Duodenal mucosa (tissue), 2 donors: ENCODE measurements around the gene ARFRP1.

Source experiments
- H3K27ac ChIP-seq: one replicate; pipeline ENCODE4 v1.7.0; 2013; ENCODE audit warnings: low read depth, low read length
- H3K27me3 ChIP-seq, 2 donors: one replicate each; pipeline ENCODE4 v1.7.0; 2013; ENCODE audit warnings: low read length in 2 of 2, control low read depth in 1 of 2; ENCODE audit not compliant: insufficient read depth in 2 of 2, control insufficient read depth in 1 of 2
- H3K36me3 ChIP-seq, 2 donors: one replicate each; pipeline ENCODE4 v1.7.0; 2013; ENCODE audit warnings: low read length in 2 of 2, control low read depth in 1 of 2; ENCODE audit not compliant: insufficient read depth in 2 of 2, control insufficient read depth in 1 of 2
- H3K4me1 ChIP-seq, 2 donors: one replicate each; pipeline ENCODE4 v1.7.0; 2013; ENCODE audit warnings: low read length in 2 of 2, control low read depth in 1 of 2; ENCODE audit not compliant: insufficient read depth in 2 of 2, control insufficient read depth in 1 of 2
- H3K4me3 ChIP-seq, 2 donors: one replicate each; pipeline ENCODE4 v1.7.0; 2013; ENCODE audit warnings: low read length in 2 of 2, low read depth in 1 of 2
- H3K9ac ChIP-seq, 2 donors: one replicate each; pipeline ENCODE4 v1.7.0; 2013; ENCODE audit warnings: low read length in 2 of 2, low read depth in 1 of 2
- H3K9me3 ChIP-seq, 2 donors: one replicate each; pipeline ENCODE4 v1.7.0; 2013; ENCODE audit warnings: low read length in 2 of 2, control low read depth in 1 of 2; ENCODE audit not compliant: control insufficient read depth in 1 of 2

The ARFRP1 gene

DNA sequence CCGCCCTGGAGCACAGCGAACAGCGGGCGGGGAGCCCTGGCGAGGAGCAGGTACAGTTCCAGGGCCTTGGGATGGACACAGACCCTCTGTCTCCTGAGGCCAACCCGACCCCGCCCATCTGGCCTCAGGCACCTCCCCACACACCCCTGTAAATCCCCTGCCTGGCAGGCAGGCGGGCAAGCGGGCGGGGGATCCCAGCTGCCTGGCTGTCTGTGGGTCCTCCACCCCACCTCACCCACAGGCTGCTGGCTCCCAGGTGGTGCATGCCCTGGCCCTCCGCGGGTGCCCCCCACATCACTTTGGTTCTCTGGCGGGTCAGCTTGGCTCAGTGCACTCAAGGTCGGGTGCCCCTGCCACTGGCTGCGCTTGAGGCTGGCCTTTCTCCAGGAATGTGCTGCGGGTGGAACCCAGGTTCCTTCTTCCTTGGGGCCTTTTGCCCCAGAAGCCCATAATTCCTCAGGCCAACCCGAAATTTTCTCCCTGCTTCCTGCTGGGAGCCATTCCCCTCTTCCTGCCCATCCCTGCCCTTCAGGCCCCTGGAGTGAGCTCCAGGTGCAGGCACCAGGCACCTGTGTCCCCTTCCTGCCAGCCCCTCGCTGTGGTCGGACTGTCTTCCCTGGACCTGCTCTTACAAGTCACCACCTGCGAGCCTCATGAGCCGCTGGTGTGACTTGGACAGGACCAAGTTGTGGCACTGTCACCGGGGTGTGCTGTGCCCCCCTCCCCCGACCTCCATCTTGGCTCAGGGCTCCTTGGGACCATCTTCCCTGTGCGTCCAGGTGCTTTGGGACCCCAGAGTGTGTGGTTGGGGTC is 16.7 kb downstream of the ARFRP1 start:
- Histone ChIP-seq H3K27me3 (no peaks in the 10 kb centered on the region), H3K27ac (no peak overlapping the region), H3K9me3 (no peaks in the 10 kb centered on the region), H3K9ac (no peak overlapping the region), H3K4me1 (peaks cover 20 to 37% of the 10 kb centered on the region in 2 donors), H3K4me3 (no peak overlapping the region), H3K36me3 (peaks cover 0 to 4% of the 10 kb centered on the region in 2 donors)

DNA sequence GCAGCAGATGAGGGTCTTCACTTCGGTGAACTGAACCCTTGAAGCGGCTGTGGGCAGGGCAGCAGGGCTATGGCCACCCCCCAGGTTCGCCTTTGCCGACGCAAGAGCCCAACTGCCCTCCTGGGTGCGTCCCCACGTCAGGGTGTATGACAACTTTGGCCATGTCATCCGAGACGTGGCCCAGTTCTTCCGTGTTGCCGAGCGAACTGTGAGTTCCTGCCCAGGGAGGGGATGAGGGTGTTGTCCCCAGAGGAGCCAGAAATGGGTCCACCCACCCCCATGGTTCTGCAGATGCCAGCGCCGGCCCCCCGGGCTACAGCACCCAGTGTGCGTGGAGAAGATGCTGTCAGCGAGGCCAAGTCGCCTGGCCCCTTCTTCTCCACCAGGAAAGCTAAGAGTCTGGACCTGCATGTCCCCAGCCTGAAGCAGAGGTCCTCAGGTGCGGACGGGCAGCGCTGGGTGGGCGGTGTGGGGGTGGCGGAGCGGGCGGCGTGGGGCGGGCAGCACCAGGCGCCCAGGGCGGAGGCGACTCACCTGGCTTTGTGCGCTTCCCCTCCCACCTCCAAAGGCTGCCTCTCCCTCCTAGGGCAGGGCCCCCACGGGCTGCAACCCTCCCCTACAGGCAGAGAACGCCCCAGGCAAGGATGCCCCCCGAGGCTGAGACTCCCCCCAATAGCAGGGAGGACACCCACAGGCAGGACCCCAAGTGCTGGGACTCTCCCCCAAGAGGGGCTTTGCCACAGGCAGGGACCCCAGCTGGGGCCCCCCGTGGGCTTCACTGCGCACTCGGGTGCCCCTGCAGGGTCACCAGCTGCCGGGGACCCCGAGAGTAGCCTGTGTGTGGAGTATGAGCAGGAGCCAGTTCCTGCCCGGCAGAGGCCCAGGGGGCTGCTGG is 17.5 kb downstream of the ARFRP1 start:
- H3K27ac ChIP-seq, result no peak overlapping the region
- no peak overlapping the region for H3K4me3 ChIP-seq
- H3K4me1 ChIP-seq, result peaks cover 21 to 37% of the 10 kb centered on the region in 2 donors
- no peaks in the 10 kb centered on the region for H3K9me3 ChIP-seq
- H3K9ac ChIP-seq, result no peak overlapping the region
- no peaks in the 10 kb centered on the region for H3K27me3 ChIP-seq
- peaks cover 0 to 4% of the 10 kb centered on the region in 2 donors for H3K36me3 ChIP-seq

DNA sequence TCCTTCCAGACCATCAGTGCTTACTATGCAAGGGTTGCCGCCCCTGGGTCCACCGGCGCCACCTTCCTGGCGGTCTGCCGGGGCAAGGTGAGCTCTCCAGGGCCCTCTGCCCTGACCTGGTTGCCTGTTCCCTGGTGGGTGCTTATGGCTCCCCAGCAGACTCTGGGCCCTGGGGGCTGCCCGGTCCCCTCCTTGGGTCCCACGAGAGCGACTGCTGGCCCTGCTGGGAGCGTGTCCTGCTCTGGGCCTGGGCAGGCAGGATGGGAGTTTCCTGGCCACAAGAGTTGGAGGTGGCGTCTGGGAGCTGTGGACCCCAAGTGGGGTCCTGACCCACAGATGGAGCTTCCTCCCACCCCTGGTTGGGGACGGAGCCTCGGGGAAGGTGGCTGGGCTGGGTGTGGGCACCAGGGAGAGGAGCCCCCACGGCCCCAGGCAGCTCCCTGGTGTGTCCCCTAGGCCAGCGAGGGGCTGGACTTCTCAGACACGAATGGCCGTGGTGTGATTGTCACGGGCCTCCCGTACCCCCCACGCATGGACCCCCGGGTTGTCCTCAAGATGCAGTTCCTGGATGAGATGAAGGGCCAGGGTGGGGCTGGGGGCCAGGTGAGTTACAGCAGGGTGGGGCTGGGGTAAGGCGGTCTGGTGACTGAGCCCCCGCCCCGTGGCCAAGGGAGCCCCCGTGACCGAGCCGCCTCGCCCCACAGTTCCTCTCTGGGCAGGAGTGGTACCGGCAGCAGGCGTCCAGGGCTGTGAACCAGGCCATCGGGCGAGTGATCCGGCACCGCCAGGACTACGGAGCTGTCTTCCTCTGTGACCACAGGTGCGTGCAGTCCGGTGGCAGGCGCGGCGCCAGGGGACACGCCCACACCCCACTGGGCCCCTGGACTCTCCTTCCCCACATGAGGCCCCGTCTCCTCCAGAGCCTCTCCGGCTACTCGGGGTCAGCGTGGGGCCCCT is 18.5 kb downstream of the ARFRP1 start:
- Histone ChIP-seq H3K27me3 (no peaks in the 10 kb centered on the region), H3K36me3 (peaks cover 0 to 4% of the 10 kb centered on the region in 2 donors), H3K9ac (no peak overlapping the region), H3K9me3 (no peaks in the 10 kb centered on the region), H3K4me3 (no peak overlapping the region), H3K27ac (no peak overlapping the region), H3K4me1 (peaks cover 21 to 37% of the 10 kb centered on the region in 2 donors)

DNA sequence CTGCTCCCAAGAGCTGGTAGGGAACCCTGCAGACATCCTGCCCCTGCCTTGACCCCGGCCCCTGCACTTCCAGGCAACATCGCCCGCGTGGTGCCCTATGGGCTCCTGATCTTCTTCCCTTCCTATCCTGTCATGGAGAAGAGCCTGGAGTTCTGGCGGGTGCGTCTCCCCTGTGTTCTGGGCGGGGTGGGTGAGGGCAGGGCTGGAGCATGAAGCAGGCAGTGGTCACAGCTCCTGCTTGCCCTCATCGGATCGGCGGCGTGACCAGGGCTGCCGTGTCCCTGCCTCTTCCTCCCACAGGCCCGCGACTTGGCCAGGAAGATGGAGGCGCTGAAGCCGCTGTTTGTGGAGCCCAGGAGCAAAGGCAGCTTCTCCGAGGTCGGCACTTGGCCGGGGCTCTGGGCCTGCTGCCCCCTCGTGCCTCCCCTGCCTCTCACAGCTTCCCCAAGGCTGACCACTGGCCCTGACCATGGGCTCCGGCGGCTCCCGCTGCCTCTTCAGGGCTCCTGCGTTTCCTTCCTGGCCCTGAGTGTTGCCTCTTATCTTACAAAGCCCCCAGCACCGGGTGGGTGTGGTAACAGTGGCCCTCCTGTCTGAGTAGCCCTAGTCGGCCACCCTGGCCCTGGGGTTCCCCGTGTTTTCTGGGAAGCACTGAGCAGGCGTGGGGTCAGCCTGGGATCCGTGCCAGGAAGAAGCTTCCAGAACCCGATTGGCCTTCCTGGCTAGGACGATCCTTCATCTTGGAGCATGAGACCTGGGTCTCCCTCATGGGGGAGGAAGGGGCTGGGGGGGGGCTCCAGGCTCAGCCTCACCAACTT is 19.3 kb downstream of the ARFRP1 start:
- Histone ChIP-seq H3K27me3 (no peaks in the 10 kb centered on the region), H3K9ac (no peak overlapping the region), H3K36me3 (no peaks in the 10 kb centered on the region), H3K9me3 (no peaks in the 10 kb centered on the region), H3K4me1 (peaks cover 22 to 37% of the 10 kb centered on the region in 2 donors), H3K4me3 (no peak overlapping the region), H3K27ac (no peak overlapping the region)

GRCh38 chr20:63687419-63688178 is 20.2 kb downstream of the ARFRP1 start:
- Histone ChIP-seq H3K27ac (peak overlapping the region; percentile 80), H3K27me3 (no peaks in the 10 kb centered on the region), H3K4me3 (no peak overlapping the region), H3K36me3 (no peaks in the 10 kb centered on the region), H3K9ac (peak overlapping the region in 1 of 2 donors; percentile 28), H3K9me3 (no peaks in the 10 kb centered on the region), H3K4me1 (peaks cover 26 to 45% of the 10 kb centered on the region in 2 donors)

DNA sequence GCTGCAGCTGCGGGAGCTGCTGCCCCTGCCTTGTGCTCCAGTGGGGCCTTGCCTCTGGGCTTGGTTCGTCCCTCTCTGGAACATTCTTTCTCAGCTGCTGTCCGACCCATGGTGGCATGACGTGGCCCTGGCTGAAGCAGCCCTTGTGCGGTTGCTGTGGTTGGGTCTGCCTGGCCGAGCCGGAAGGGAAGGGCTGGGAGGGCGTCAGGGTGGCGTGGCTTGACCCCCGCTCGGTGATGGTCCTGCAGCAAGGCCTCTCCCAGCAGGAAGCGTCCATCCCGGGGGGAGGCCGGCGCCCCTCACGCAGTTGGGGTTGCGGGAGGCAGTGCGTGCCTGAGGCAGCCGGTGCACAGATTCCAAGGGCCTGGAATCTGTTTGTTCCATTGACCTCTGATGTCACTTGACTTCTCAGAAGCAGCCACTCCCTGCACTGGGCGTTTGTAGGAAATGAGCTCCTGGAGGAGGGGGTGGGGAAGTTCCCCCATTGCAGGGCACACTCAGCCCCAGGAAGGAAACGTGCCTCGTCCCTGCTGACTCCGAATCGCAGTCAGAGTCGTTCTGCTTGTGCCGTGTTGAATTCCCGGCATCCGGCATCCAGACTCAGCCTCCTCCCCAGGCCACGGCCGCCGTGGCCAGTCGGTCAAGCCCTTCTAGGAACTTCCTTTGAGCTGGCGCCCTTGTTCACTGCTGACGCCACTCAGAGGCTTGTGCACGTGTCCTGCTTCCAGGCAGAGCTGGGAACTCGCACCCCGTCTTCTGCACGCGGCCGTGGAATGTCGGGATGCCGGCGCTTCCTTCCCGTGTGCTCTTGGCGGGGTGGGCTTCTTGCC is 21.1 kb downstream of the ARFRP1 start:
- H3K9me3 ChIP-seq, result no peaks in the 10 kb centered on the region
- peaks cover 20 to 38% of the 10 kb centered on the region in 2 donors for H3K4me1 ChIP-seq
- peak overlapping the region; percentile 28 to 32 for H3K9ac ChIP-seq
- no peaks in the 10 kb centered on the region for H3K36me3 ChIP-seq
- H3K27me3 ChIP-seq, result no peaks in the 10 kb centered on the region
- peak overlapping the region; percentile 28 to 41 for H3K4me3 ChIP-seq
- peak overlapping the region; percentile 91 for H3K27ac ChIP-seq

GRCh38 chr20:63686094-63686491 is 21.7 kb downstream of the ARFRP1 start:
- Histone ChIP-seq H3K36me3 (no peaks in the 10 kb centered on the region), H3K9ac (peak overlapping the region; percentile 32 to 43), H3K4me3 (peak overlapping the region; percentile 28 to 41)

GRCh38 chr20:63685269-63686026 is 22.3 kb downstream of the ARFRP1 start:
- Histone ChIP-seq H3K4me1 (peaks cover 20 to 42% of the 10 kb centered on the region in 2 donors), H3K9ac (peak overlapping the region in 1 of 2 donors; percentile 43), H3K27ac (peak overlapping the region; percentile 91)

More at GRCh38 chr20:63686094-63686491, 21.7 kb downstream of the ARFRP1 start:
- no peaks in the 10 kb centered on the region for H3K27me3 ChIP-seq
- H3K27ac ChIP-seq, result peak overlapping the region; percentile 91
- H3K4me1 ChIP-seq, result peaks cover 20 to 42% of the 10 kb centered on the region in 2 donors
- no peaks in the 10 kb centered on the region for H3K9me3 ChIP-seq

More at GRCh38 chr20:63685269-63686026, 22.3 kb downstream of the ARFRP1 start:
- Histone ChIP-seq H3K4me3 (no peak overlapping the region), H3K27me3 (no peaks in the 10 kb centered on the region), H3K36me3 (no peaks in the 10 kb centered on the region), H3K9me3 (no peaks in the 10 kb centered on the region)
